H1 (cell line): Measurements from ENCODE around the gene ANXA4. TPM values are rescaled to one million over a fixed set of nuclear protein-coding genes. Genes with fewer than 3 reads are reported as not detected.

Experiments used
- RXRA ChIP-seq: IDR thresholded peaks from 2 replicates; pipeline ENCODE4 v1.6.1; 2011; ENCODE audit warnings: low read depth, mild to moderate bottlenecking, low read length, moderate library complexity; ENCODE audit not compliant: insufficient read depth
- SIRT6 ChIP-seq: IDR thresholded peaks from one replicate; pipeline ENCODE4 v1.7.1; 2012; ENCODE audit warnings: low read length, inconsistent platforms
- TAF7 ChIP-seq: optimal IDR thresholded peaks from 2 replicates; pipeline ENCODE3; 2011; ENCODE audit warnings: low read depth, mild to moderate bottlenecking, inconsistent platforms, low read length, moderate library complexity, borderline replicate concordance
- polyA plus RNA-seq, 7 experiments: library from polyadenylated mRNA; depleted of rRNA in 3 of 7; stranded (reverse) in 5 of 7; unstranded in 2 of 7; fragments of >200 nt in 5 of 7; fragments of 200-250 nt in 2 of 7; gene quantifications; 1 replicate in 5 of 7; 2 replicates in 1 of 7; 4 replicates in 1 of 7; pipeline versions ENCODE4 v1.2.1 to v1.2.3, GENCODE V29; 2011 to 2013; ENCODE audit warnings: missing spikeins in 2 of 7, mixed read lengths in 2 of 7
- total RNA-seq: library from RNA; stranded (reverse); fragmentation: NEBNext Ultra II Directional; extraction: Animal tissue kit (Norgen Biotek cat#: 25700); gene quantifications from 2 replicates; pipeline ENCODE4 v1.2.1, GENCODE V29; 2021

The ANXA4 gene
- total and polyA plus RNA-seq, 2 of the 8 experiments (the other 6 are each of a cell fraction or from before 2014, with no cell fraction given) = 9.4 to 17.6 TPM

DNA sequence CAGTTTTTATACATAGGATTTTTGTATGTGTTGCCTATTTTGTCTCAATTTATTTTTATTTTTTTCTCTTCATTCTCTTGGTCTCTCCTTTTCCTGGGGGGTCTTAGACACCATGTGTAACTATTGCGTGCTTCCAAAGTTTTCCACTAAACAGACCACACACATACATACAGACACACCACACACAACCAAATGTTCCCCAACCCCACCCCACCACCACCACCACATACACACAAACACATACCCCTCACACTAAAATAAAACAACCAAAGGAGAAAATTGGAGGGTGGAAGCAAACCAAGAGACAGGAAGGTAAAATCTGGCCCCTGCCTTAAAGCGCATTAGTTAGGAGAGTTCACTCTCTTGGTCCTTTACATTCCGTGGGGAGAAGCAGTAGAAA lies 30.0 kb upstream of the ANXA4 start (continued):
- no peak for TF ChIP-seq RXRA
- TF ChIP-seq SIRT6 = no peak
- TF ChIP-seq TAF7 = no peak
